ENCODE results near the gene NPVF. TPM values are rescaled to one million over a fixed set of nuclear protein-coding genes. Genes with fewer than 3 reads are reported as not detected.

Gene NPVF
- total and polyA plus RNA-seq, 2 of the 8 experiments (the other 6 are each of a cell fraction or from before 2014, with no cell fraction given) = not detected

DNA sequence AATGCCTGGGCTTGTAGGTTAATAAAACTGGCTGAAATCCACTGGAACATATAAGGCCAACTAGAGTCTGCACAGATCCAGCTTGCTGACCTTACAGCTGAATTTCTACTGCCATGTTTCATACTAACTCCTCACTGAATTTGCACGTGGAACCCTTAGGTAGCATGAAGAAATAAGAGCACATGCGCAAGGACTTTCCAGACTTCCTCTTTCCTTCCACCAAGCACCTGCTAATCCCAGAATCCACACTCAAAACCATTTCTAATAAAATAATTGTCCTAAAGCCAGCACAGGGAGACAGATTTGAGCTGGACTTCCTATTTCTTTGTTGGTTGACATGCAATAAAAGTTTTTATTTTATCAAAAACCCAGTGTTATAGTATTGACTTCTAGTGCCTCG lies 46.8 kb downstream of the NPVF start:
- no peak overlapping the region for H3K4ac ChIP-seq (replicated peaks; ENCODE audit: insufficient read length, low read depth, low read length)
- H3K56ac ChIP-seq (replicated peaks; ENCODE audit: insufficient read length, low read depth, low read length) = no peak overlapping the region
- DNase-seq (ENCODE audit: low read depth in 1 of 2, low spot score in 2 of 2) = no peak
- no peak overlapping the region for H2BK12ac ChIP-seq (ENCODE audit: low read depth, low read length)
- no peak overlapping the region for H2BK20ac ChIP-seq (ENCODE audit: low read length)
- H3K4me2 ChIP-seq (ENCODE audit: insufficient read depth in 1 of 2, low read depth in 2 of 2, low read length in 2 of 2) = no peak overlapping the region
- no peak overlapping the region for H2BK120ac ChIP-seq (replicated peaks; ENCODE audit: low read depth, low read length)
- no peak overlapping the region for H3K27ac ChIP-seq (ENCODE audit: low read depth, low read length)
- CTCF ChIA-PET (ENCODE audit: partially characterized antibody) = interaction anchor here (1.4 kb wide), 1 partner anchor 12 kb away, joined by 3 read pairs; no protein-coding TSS in a partner anchor
- H3K79me1 ChIP-seq (ENCODE audit: low read depth, low read length) = no peaks in the 10 kb centered on the region
- H2BK5ac ChIP-seq (ENCODE audit: low read depth, low read length) = no peak overlapping the region
- WGBS, 2 experiments (ENCODE audit: extremely low coverage in 1 of 2, insufficient coverage in 1 of 2, insufficient read length in 1 of 2, insufficient replicate concordance in 2 of 2, low coverage in 1 of 2, low lambda C conversion rate in 2 of 2, missing lambda C conversion rate in 1 of 2) = 90% methylated on average over 3 of the region's 3 CpGs; no CpG with 5 or more reads in 1 of the 2 experiments
- no peak overlapping the region for H4K5ac ChIP-seq (ENCODE audit: insufficient read length, low read depth, low read length)
- H3K18ac ChIP-seq (ENCODE audit: extremely low read depth, low read length) = no peak overlapping the region
- peaks cover 5% of the 10 kb centered on the region; the same call in 1 of the 2 replicates for H3K23me2 ChIP-seq (ENCODE audit: low read depth, low read length)
- POLR2A ChIA-PET (ENCODE audit: partially characterized antibody) = no interaction called here
- no peak for FAIRE-seq
- no peak overlapping the region for H2BK15ac ChIP-seq (ENCODE audit: low read length)
- no peaks in the 10 kb centered on the region for H4K20me1 ChIP-seq (replicated peaks in 1 of 2; ENCODE audit: control insufficient read depth in 1 of 2, insufficient read depth in 2 of 2, low read length in 2 of 2)
- H3K4me1 ChIP-seq (replicated peaks in 1 of 4; ENCODE audit: control insufficient read depth in 3 of 4, insufficient read depth in 4 of 4, low read length in 3 of 4) = peaks cover 0 to 6% (median 5%) of the 10 kb centered on the region in 4 experiments; a peak in 5 of 7 replicates
- no peak overlapping the region for H2AK5ac ChIP-seq (ENCODE audit: low read depth, low read length)
- no peak overlapping the region for H3K14ac ChIP-seq (ENCODE audit: insufficient read length)
- H3K4me3 ChIP-seq (ENCODE audit: extremely low read depth in 1 of 4, insufficient read depth in 2 of 4, low read depth in 3 of 4, low read length in 4 of 4) = no peak overlapping the region
- H4K91ac ChIP-seq (replicated peaks; ENCODE audit: insufficient read length, low read length) = no peak overlapping the region
- H4K8ac ChIP-seq (ENCODE audit: extremely low read depth, insufficient read depth, low read length) = no peak overlapping the region
- H3K79me2 ChIP-seq (ENCODE audit: control insufficient read depth in 1 of 2, insufficient read depth in 2 of 2, low read length in 2 of 2) = no peaks in the 10 kb centered on the region
- no peaks in the 10 kb centered on the region for H3K9me3 ChIP-seq (ENCODE audit: insufficient read depth in 2 of 2, low read depth in 1 of 2, low read length in 1 of 2)
- peaks cover 0 to 4% (median 3%) of the 10 kb centered on the region in 4 experiments; a peak in 5 of 7 replicates for H3K27me3 ChIP-seq (replicated peaks in 1 of 4; ENCODE audit: control insufficient read depth in 3 of 4, extremely low read depth in 1 of 4, insufficient read depth in 3 of 4, low read length in 3 of 4)
- H3K9ac ChIP-seq (replicated peaks in 1 of 4; ENCODE audit: extremely low read depth in 1 of 4, low read depth in 3 of 4, low read length in 3 of 4) = no peak overlapping the region
- TF ChIP-seq SIX5 (IDR thresholded peaks at IDR 0.05; ENCODE audit: low read depth, low read length) (no peak), HDAC2 (IDR thresholded peaks at IDR 0.05; ENCODE audit: borderline replicate concordance in 1 of 2, low read depth in 2 of 2, low read length in 2 of 2) (no peak), YY1 (IDR thresholded peaks at IDR 0.05; ENCODE audit: low read depth, low read length) (no peak), TAF7 (optimal IDR thresholded peaks at IDR 0.05; ENCODE audit: borderline replicate concordance, low read depth, low read length) (no peak), GTF2F1 (IDR thresholded peaks at IDR 0.05; ENCODE audit: borderline replicate concordance, low read depth, low read length) (no peak), PHF8 (conservative IDR thresholded peaks at IDR 0.05; ENCODE audit: low read depth, low read length) (no peak), RNF2 (IDR thresholded peaks at IDR 0.05; ENCODE audit: borderline replicate concordance, low read depth, low read length, missing control alignments, poor library complexity, severe bottlenecking) (no peak), SP4 (IDR thresholded peaks at IDR 0.05; ENCODE audit: low read length) (no peak), SRF (IDR thresholded peaks at IDR 0.05; ENCODE audit: low read depth, low read length) (no peak)
- H3K36me3 ChIP-seq (ENCODE audit: control insufficient read depth in 2 of 4, insufficient read depth in 4 of 4, low read length in 3 of 4) = no peaks in the 10 kb centered on the region
- no peak overlapping the region for H2AFZ ChIP-seq (ENCODE audit: low read length)
- no peak overlapping the region for H3K23ac ChIP-seq (ENCODE audit: insufficient read length)

Measured in H1 (cell line).